Ascending aorta (tissue), 2 donors: ENCODE results near the gene PIP5K1C. TPM values are rescaled to one million over a fixed set of nuclear protein-coding genes. Genes with fewer than 3 reads are reported as not detected.
"Not testable (repeated sequence)": the region's sequence is repeated elsewhere in the genome, so short reads cannot be mapped to it uniquely, and the experiment has no call there.

ENCODE experiments used
- DNase-seq, 2 donors: peaks; one replicate each; pipeline ENCODE4 v3.0.0-alpha.2; 2019; ENCODE audit warnings: low spot score in 2 of 2
- H3K27ac ChIP-seq, 2 donors: fragments of 200-600 bp; sonication (generic); one replicate each; pipeline ENCODE4 v1.5.1; 2016 to 2017; ENCODE audit warnings: mild to moderate bottlenecking in 1 of 2
- H3K27me3 ChIP-seq: fragments of 200-600 bp; sonication (generic); one replicate; pipeline ENCODE4 v1.5.1; 2017
- H3K36me3 ChIP-seq, 2 donors: fragments of 200-600 bp; sonication (generic); one replicate each; pipeline ENCODE4 v1.5.1; 2016
- H3K4me1 ChIP-seq, 2 donors: fragments of 200-600 bp; sonication (generic); one replicate each; pipeline ENCODE4 v1.5.1; 2016 to 2017; ENCODE audit warnings: mild to moderate bottlenecking in 1 of 2
- H3K4me3 ChIP-seq, 2 donors: fragments of 200-600 bp; sonication (generic); one replicate each; pipeline ENCODE4 v1.5.1; 2016 to 2017; ENCODE audit warnings: mild to moderate bottlenecking in 1 of 2
- H3K9me3 ChIP-seq, 2 donors: fragments of 200-600 bp; sonication (generic); one replicate each; pipeline ENCODE4 v1.5.1; 2016
- CTCF ChIP-seq, 3 experiments: fragments of 200-600 bp in 2 of 3; fragments of 450-650 bp in 1 of 3; sonication (generic) in 2 of 3; IDR thresholded peaks; one replicate each; pipeline ENCODE4 v1.5.1; 2016 to 2019; ENCODE audit warnings: antibody characterized with exemption in 3 of 3, mild to moderate bottlenecking in 1 of 3, moderate library complexity in 1 of 3
- intact Hi-C: fragments of 100-400 bp; cut with DNase I; formaldehyde crosslinking; loops from one replicate; pipeline ENCODE4 v1.15.1; 2023
- total RNA-seq: library from RNA; depleted of rRNA; stranded (reverse); fragments of >200 nt; gene quantifications from one replicate; pipeline ENCODE4 v1.1.0, GENCODE V29; 2016

PIP5K1C gene
- total RNA-seq, 1 donor from 2014 or later, result 87.3 TPM

- Histone ChIP-seq H3K27me3 (no peaks in the 10 kb centered on the region), H3K4me1 (peaks cover 0 to 2% of the 10 kb centered on the region in 2 donors), H3K9me3 (no peaks in the 10 kb centered on the region), H3K27ac (no peak overlapping the region), H3K4me3 (no peak overlapping the region), H3K36me3 (peaks cover 26 to 40% of the 10 kb centered on the region in 2 donors)
- no peak for DNase-seq
- no peak for TF ChIP-seq CTCF (IDR thresholded peaks at IDR 0.05)
- intact Hi-C loops, result no loop called here
Observed at GRCh38 chr19:3632098-3632497, 68.2 kb downstream of the PIP5K1C start.

- Histone ChIP-seq H3K9me3 (no peaks in the 10 kb centered on the region), H3K27ac (no peak overlapping the region), H3K27me3 (no peaks in the 10 kb centered on the region), H3K4me3 (no peak overlapping the region), H3K36me3 (peaks cover 26 to 32% of the 10 kb centered on the region in 2 donors), H3K4me1 (peaks cover 0 to 2% of the 10 kb centered on the region in 2 donors)
- no peak for TF ChIP-seq CTCF (IDR thresholded peaks at IDR 0.05)
- intact Hi-C loops, result no loop called here
- DNase-seq, result no peak
Observed at GRCh38 chr19:3631053-3631861, 69.0 kb downstream of the PIP5K1C start.

- H3K9me3 ChIP-seq, DNase-seq, H3K27ac ChIP-seq, intact Hi-C loops, H3K4me3 ChIP-seq, H3K27me3 ChIP-seq: not testable (repeated sequence)
- Histone ChIP-seq H3K36me3 (peaks cover 23 to 25% of the 10 kb centered on the region in 2 donors), H3K4me1 (peaks cover 10 to 15% of the 10 kb centered on the region in 2 donors)
Observed at GRCh38 chr19:3628766-3629165, 71.5 kb downstream of the PIP5K1C start.

- peak overlapping the region in 1 of 2 donors; percentile 33 for H3K4me3 ChIP-seq
- peaks cover 19 to 34% of the 10 kb centered on the region in 2 donors for H3K36me3 ChIP-seq
- DNase-seq, result no peak
- H3K9me3 ChIP-seq, result no peaks in the 10 kb centered on the region
- peaks cover 10 to 15% of the 10 kb centered on the region in 2 donors for H3K4me1 ChIP-seq
- intact Hi-C loops, result loop anchor here (1.0 to 2.0 kb wide), 4 partner anchors 55 to 845 kb away; partner anchors contain the start of genes FZR1, HMG20B, PIP5K1C and SGTA
- no peak for TF ChIP-seq CTCF (IDR thresholded peaks at IDR 0.05)
- H3K27me3 ChIP-seq, result no peaks in the 10 kb centered on the region
- H3K27ac ChIP-seq, result peak overlapping the region; percentile 38 to 93
Observed at GRCh38 chr19:3627351-3627723, 72.9 kb downstream of the PIP5K1C start.

GRCh38 chr19:3626473-3627350, 73.6 kb downstream of the PIP5K1C start, which contains the start of gene CACTIN:
Gene CACTIN, minus strand, starts transcription at chr19:3626790. Its CDS starts 28 bp downstream, at chr19:3626762.
- DNase-seq, result peak; percentile 94 to 99
- Histone ChIP-seq H3K4me1 (peaks cover 10 to 15% of the 10 kb centered on the region in 2 donors), H3K9me3 (no peaks in the 10 kb centered on the region), H3K27ac (peak within 1 kb of the TSS; percentile 91 to 93), H3K4me3 (peak within 1 kb of the TSS; percentile 74 to 94), H3K27me3 (no peaks in the 10 kb centered on the region), H3K36me3 (peaks cover 17 to 33% of the 10 kb centered on the region in 2 donors)
- intact Hi-C loops, result loop anchor here (1.0 to 2.0 kb wide), 4 partner anchors 54 to 844 kb away; partner anchors contain the start of genes FZR1, HMG20B, PIP5K1C and SGTA
- no peak for TF ChIP-seq CTCF (IDR thresholded peaks at IDR 0.05)
